GF-D8 (cell line): ENCODE data around the gene MT1HL1.

ENCODE experiments used
- DNase-seq: peaks from one replicate; lab custom pipeline; 2025; lab: John Stamatoyannopoulos, UW

MT1HL1 gene

DNA sequence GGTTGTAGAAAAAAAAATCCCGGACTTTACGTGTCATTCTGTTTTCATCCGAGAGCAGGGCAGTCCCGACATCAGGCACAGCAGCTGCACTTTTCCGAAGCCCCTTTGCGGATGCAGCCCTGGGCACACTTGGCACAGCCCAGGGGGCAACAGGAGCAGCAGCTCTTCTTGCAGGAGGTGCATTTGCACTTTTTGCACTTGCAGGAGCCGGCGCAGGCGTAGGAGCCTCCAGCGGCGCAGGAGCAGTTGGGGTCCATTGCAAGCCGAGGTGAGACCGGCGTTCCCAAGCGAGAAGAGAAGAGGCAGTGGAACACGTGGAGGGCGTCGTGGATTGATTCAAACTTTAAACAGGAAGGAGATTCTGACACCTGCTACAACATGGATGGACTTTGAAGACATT is at the start of gene MT1HL1:
Gene MT1HL1 (minus strand): TSS at position 326 of the 400 bp plus-strand sequence. CDS start 69 bp downstream, at position 257.
- no peak for DNase-seq

DNA sequence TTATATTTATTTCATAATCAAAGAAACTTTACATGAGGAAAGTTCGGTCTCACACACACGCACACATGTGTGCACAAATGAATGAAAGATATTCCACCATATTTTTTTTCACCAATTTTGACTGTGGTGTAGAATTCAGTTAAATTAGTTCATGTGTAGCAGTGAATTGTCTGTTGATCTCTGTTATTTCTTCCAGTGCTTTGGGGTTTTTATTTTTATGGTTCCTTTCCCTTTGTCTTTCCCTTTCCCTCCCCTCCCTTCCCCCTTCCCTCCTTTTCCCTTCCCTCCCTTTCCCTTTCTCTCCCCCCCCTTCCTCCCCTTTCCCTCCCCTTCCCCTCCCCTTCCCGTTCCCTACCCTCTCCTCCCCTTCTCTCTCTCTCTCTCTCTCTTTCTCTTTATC is 46.7 kb upstream of the MT1HL1 start:
- DNase-seq: no peak

DNA sequence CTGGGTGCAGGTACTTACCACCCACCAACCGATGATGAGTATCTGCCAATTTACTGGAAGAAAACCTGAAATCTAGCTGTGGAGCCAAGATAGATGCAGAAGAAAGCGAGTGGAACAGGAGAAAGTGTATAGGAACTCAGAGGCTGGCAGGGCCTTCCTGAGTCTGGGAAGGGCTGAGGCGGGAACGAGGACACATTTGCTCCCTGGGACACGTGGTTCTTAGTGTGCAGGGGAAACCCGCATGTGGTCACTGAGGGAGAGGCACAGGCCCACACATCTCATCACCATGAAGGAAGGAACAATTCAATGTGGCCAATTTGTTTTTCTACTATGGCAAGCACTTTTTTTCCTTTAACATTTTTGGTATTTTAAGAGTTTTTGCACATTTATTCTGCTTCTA is 45.9 kb upstream of the MT1HL1 start:
- DNase-seq: no peak

DNA sequence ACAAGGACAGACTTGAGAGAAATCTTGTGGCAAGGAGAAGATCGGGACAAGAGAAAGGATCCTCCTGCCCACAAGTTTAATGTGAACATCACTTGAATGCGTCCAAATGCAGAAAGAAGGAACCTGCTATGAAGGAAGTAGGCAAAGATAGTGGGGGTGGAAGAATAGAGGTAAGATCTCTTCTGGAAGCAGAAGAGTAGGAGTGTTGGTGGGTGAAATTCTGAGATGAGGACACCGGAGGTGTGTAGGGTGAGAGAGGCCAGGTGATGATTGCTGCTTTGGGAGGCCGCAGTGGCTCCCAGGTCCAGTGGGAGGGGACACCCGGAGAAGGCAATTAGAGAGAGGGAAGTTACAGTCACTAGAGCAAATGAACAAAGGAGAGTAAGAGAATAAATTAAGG is 44.6 kb upstream of the MT1HL1 start:
- no peak for DNase-seq

DNA sequence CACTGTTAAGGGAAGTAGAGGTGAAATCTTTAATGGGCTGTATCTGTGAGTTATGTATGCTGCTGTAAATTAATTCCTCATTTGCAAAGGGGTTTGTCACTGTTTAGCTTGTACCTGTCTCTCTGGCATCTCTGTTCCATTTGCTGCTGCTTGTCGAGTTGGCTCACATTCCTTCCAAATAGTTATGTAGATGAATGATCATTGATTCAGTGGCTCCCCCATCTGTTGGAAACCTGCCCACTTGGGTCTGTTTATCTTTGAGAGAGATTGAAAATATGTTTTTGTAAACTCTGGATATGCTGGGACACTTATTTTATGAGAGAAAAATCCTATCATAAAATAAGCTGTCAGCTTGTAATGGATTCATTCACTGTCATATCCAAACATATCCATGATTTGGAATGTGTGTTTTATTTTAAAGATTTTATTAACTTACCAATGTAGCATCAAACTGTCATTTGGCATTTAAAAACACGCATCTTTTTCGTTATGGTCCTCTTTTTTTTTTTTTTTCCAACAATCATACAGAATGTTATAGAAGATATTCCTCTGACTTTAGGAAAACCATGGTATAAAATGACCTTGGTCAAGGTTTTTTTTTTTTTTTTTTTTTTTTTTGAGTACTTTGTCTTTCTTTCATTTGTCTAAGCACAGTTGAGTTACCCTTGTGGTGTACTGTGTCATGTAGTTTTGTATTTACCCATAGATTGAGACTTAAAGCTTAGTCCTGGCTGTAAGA is 41.2 kb upstream of the MT1HL1 start:
- no peak for DNase-seq

DNA sequence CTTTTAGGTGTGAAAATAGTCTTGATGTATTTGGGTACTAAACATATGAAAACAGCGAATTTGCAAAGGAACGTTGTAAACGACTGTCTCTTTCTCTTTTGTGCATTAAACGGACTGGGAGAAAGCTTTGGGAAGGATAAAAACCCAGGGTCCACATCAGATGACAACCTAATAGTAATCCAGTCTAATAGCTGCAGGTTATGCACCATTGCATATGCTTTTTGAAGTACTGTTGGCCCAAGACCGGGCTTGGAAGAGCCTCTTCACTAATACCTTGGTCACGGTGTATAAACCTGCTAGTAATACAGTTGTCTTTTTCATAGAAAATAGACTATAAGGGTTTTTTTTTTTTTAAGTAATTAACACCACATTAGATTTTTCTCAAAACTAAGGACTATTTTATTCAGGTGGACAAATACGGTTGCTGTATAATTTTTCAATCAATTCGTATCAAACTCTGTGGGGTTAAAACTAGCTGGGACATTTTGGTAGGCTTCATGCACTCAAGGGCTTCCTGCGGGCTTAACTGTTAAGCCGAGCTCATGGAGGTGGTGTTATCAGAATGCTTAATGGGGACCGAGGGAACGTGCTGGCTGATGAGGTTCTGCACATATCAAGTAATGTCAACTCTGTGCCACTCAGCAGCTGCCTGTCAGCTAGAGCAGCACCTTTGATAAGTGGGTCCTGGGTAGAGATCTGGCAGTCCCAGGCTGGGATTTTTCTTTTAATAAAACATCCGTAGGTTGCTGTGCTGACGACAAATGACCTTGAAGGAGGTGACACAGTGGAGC is 39.8 kb upstream of the MT1HL1 start:
- DNase-seq: no peak

DNA sequence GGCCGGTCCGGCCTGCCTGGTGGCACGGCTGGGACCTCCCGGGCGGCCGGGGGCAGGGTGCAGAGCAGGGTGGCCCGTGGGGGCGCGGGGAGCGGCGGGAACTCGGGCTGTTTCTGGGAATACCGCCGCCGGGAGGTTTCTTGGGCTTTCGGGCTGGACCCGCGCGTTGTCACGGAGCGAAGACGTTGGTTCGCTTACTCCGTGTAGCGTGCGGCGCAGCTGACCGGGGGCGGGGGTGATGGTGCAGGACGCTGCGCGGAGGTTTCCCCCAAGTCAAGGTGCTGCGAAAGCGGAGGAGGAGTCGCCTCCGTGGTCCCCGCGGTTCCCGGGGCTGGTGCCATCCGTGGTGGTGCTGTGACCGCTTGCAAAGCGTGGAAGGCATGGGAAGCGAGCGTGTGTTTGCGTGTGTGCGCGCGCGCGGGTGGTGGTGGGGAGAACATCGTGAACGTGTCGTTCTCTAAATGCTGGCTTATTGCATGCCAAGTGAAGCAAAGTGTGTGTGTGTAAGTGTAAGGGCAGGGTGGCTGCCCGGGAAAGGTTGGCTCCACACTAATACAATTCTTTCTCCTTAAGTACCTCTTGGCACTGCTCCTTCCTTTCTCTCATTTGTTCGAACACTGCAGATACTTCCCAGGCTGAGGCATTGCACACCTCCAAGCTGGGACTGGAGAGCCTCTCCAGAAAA is 38.8 kb upstream of the MT1HL1 start:
- no peak for DNase-seq

DNA sequence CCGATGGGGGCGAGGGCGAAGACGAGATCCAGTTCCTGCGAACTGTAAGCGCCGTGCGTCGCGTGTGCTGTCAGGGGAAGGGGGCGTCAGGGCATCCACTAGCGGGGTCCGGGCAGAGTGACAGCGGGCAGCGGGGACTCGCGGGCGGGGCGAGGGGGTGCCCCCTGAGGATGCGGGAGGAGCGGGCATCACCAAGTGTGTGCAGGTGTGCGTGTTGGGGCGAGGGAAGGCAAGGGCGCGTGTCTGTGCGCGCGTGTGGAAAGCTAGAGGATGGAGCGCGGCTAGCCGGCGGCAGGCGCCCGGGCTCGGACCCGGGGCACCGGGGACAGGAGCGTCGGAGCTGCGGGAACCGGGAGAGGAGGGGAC is 38.3 kb upstream of the MT1HL1 start:
- DNase-seq: no peak

DNA sequence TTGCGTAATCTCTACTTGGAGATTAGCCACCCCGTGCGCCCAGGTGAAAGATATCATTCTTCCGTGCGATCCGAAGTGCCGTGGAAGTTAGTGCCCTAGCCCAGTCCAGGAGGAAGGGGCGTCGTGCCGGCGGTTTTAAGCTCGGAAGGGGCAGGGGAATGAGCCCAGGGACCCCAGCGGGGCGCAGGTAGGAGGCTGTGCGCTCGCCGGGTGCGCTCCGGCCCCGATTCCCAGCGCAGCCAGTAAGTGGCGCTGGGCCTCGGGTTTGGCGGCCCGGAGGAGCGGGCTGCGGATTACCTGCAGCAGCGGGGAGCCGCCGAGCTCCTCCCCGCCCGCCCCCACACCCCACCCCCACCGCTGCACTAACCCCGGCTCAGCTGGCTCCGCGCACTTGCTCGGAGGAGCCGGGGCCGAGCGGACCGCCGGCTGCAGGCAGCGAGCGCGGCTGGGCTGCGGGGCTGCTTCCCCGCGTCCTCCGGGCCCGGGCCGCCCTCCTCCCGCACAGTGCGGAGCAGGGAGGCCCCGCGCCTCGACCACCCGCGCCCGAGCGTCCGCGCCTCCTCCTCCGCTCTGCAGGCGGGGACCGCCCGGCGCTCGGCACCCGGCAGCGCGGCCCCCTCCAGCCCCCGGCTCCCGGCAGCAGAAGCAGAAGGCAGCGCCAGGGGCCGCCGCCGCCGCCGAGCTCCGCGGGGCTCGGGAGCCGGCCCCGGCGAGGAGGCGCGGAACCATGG is 37.7 kb upstream of the MT1HL1 start, which contains the start of gene RYR2:
Gene RYR2 (plus strand): TSS at position 390 of the 731 bp plus-strand sequence. CDS start 338 bp downstream, at position 728.
- DNase-seq: no peak

DNA sequence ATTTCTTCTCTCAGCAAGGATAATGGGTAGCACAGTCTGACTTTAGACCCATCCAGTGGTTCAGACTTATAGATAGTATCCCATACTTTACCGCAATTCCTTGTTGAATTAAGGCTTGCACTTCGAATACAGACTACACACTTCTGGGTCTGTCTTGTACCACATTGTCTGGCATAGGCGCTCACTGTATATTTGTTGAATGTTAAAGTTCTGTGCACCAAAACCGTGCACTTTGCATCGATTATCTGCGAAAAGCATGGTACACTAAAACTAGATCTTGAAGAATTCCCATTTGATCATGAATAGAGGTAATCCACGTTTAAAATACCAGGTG is 37.2 kb upstream of the MT1HL1 start:
- DNase-seq: no peak

DNA sequence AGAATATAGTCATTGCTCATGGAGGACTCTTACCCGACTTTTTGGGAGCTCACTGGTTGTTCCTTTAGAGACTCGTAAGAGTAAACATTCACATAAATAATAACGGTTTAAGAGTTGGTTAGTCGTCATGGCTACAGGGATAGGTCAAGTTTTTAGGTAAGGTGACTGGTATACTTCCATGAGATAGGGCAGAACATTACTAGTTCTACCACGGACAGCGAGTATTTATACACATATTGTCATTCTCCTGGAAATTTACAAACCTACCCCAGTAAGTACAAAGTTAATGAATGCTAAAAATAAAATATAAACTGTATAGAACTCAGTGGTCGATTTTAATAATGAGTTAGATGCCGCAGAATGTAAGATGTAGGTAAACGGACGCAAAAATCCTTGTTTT is 36.6 kb upstream of the MT1HL1 start:
- no peak for DNase-seq

DNA sequence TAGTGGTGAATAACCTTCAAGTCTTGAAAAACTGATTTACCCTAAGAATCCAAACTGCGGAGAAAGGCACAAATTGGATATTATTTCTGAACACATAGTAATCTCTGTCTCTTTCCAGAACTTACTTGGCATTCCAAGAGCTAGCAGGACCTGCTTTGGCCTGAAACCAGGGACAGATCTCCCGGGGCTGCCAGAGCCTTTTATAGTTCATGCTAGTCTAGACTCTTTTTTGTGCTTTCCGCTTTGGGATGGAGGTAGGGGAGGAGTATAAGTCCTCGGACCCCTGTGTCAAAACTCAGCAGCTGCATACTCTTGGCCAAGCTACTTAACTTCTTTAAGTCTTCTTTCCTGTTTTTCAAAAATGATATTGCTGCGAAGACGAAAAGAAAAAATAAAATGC is 34.0 kb upstream of the MT1HL1 start:
- no peak for DNase-seq

DNA sequence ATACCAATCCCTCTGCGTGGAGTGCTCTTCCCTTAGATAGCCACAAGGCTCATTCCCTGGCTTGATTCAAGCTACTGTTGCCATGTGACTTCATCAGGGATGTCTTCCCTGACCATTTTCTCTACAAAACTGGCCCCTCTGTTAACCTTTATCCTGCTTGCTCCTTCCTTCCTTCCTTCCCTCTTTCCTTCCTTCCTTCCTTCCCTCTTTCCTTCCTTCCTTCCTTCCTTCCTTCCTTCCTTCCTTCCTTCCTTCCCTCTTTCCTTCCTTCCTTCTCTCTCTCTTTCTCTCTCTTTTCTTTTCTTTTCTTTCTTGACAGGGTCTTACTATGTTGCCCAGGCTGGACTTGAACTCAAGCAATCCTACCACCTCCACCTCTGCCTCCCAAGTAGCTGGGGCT is 31.5 kb upstream of the MT1HL1 start:
- DNase-seq: no peak

DNA sequence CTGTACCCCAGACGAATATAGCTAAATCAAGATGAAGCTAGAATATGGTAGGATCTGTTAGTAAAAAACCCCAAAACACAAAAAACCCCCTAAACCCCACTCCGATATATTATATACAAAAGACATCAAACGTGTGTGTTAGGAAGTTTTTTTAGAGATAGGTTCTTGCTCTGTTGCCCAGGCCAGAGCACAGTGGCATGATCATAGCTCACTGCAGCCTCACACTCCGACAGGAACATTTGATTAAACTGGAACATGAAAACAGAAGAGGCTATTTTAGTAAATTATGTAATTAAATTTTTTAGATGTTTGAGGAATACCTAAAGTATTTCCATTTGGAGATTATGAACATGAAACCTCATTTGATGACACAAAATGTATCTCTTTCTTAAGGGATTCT is 29.6 kb upstream of the MT1HL1 start:
- DNase-seq: no peak

DNA sequence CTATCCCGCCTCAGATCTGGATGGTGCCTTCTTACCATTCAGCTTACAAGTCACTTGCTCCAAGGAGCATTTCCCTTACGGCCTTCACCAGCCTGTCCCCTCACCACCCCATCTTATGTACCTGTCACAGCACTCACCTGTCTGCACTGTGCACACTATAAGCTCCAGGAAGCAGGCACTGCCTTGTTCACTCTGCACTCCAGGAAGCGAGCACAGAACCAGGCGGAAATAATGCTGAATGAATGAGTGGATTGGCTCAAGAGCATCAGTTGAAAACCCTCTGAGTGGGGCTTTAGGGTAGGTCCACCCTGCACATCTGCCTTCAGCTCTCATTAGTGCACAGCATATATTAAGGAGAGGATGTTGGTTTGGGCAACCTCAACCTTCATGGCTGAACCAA is 28.8 kb upstream of the MT1HL1 start:
- DNase-seq: no peak

DNA sequence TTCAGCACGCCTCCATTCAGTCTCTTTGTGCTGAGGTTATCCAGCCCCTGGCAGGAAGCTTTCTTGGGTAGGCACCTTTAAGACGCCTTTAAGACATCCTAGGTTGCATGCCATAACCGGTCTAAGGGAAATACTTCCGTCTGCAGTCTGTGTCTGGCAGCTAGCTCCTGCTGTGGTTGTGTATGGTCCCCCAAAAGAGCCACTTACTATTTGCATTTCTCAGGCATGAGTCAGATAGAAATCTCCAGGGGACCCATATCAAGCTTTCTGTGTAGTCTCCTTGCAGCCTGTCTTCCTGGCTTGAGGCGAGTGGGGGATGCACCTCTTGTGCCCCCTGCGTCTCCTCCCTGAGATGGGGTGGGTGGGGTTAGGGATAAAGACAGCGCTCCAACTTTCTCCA is 27.8 kb upstream of the MT1HL1 start:
- no peak for DNase-seq

DNA sequence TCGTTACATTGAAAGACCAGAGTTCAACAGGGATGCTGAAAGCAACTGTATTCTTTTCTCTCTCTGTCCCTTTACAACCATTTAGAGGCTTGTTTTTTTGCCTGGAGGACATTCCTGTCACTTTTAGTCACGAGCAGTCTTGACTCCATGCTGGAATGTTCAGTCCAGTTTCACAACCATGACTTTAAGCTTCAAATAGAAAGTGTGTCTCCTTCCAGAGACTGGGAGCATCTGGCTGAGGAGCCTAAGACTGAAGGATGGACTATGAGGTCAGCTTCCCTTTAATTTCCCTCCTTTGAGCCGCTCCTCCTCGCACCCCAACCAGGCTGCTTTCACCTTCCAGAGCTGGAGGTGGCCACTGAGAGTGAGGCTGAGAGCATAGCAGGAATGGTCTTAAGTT is 27.2 kb upstream of the MT1HL1 start:
- DNase-seq: no peak

DNA sequence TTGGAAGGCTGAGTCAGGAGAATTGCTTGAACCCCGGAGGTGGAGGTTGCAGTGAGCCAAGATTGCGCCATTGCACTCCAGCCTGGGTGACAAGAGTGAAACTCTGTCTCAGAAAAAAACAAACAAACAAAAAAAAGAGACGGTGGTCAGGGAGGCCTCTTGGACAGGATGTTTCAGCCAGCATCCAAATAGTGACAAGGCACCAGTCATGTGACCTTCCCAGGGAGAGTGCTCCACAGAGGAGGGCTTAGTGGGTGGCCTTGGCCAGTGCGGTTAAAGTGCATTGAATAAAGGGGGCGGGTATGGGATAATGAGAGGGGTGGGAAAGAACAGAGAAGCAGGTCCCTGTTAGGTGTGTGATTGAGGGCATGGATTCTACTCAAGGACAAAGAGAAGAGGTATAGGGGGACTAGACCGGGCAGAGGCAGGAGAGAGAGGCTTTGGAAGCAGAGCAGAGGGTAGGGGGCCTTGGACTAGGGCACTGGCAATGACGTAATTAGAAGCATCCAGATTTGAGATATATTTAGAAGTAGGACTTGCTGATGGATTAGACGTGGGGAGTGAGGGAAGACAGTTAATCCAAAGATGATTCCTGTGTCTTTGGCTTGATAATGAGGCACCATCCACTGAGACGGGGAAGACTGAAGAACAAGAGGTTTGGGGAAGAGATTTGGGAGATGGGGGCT is 25.8 kb upstream of the MT1HL1 start:
- DNase-seq: no peak

DNA sequence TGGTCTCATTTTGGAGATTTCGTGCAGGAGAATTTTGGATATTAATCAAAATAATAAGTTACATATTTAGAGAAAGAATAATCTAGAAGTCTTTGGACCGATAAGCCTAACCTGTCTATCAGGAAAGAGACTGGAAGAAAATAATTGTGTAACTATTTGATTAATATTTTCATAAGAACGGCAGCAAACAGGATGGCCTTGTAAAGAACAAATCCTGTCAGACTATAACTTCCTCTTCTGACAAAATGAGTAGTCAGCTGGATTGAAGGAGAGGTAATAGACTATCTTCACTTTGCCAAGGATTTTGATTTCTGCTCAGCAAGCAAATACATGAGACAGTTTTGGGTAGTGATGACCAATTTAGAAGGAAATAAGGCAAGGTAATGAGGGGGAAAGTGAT is 25.0 kb upstream of the MT1HL1 start:
- DNase-seq: no peak

DNA sequence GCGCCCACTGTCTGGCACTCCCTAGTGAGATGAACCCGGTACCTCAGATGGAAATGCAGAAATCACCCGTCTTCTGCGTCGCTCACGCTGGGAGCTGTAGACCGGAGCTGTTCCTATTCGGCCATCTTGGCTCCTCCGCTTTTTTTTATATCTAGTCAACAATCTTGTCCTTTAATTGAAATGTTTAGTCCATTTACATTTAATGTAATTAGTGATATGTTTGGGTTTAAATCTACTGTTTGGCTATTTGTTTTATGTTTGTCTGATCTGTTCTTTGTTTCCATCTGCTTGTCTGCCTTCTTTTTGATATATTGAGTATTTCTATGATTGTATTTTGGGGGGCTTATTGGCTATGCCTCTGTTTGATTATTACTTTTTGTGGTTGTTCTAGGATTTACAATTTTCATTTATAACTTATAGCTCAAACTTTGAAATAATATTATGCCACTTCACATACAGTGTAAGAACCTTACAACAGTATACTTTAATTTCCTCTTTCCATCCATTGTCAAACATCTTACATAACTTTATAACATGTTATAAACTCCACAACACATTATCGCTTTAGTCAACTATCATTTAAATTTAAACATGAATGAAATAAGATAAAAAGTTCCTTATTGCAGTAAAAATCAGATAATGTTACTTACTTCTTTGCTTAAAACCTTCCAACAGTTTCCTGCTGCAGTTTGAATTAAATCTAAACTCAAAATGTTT is 21.3 kb upstream of the MT1HL1 start:
- no peak for DNase-seq

DNA sequence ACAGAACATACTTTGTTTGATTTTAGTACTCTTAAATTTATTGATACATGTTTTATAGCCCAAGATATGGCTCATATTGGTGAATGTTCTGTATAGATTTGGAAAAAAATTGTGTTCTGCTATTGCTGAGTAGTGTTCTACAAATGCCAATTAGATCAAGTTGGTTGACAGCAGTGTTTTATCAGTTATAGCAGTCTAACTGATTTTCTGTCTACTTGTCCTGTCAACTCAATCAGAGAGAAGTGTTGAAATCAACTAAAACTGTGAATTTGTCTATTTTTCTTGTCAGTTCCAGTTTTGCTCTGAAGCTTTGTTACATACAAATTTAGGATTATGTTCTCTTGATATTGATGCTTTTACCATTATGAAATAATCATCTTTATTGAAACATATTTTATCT is 14.7 kb upstream of the MT1HL1 start:
- no peak for DNase-seq
